Peyer's patch (tissue), 4 donors: ENCODE results near the gene YAP1. TPM values are rescaled to one million over a fixed set of nuclear protein-coding genes. Genes with fewer than 3 reads are reported as not detected.
"Not testable (repeated sequence)": the region's sequence is repeated elsewhere in the genome, so short reads cannot be mapped to it uniquely, and the experiment has no call there.

Experiments
- DNase-seq, 3 donors: peaks; one replicate each; pipeline ENCODE4 v3.0.0-alpha.2; 2017 to 2019
- H3K27ac ChIP-seq, 4 donors: fragments of 200-600 bp; sonication (generic); one replicate each; pipeline ENCODE4 v1.5.1; 2016 to 2019
- H3K27me3 ChIP-seq, 2 donors: fragments of 200-600 bp; sonication (generic); one replicate each; pipeline ENCODE4 v1.5.1; 2019
- H3K36me3 ChIP-seq, 3 donors: fragments of 200-600 bp; sonication (generic); one replicate each; pipeline ENCODE4 v1.5.1; 2016 to 2019
- H3K4me1 ChIP-seq, 4 donors: fragments of 200-600 bp; sonication (generic); one replicate each; pipeline ENCODE4 v1.5.1; 2016 to 2019
- H3K4me3 ChIP-seq, 4 donors: fragments of 200-600 bp; sonication (generic); 1 replicate in 3 of 4; 2 replicates in 1 of 4; pipeline ENCODE4 v1.5.1; 2016 to 2019; ENCODE audit warnings: mild to moderate bottlenecking in 1 of 4
- H3K9me3 ChIP-seq, 4 donors: fragments of 200-600 bp; sonication (generic); one replicate each; pipeline ENCODE4 v1.5.1; 2016 to 2019; ENCODE audit warnings: mild to moderate bottlenecking in 1 of 4
- CTCF ChIP-seq, 6 experiments: fragments of 450-650 bp in 4 of 6; fragments of 200-600 bp in 2 of 6; sonication (generic) in 1 of 6; IDR thresholded peaks; one replicate each; pipeline ENCODE4 v1.5.1; 2017 to 2019; ENCODE audit warnings: antibody characterized with exemption in 6 of 6, mild to moderate bottlenecking in 3 of 6, moderate library complexity in 1 of 6
- POLR2A ChIP-seq, 2 donors: fragments of 450-650 bp; IDR thresholded peaks; one replicate each; pipeline ENCODE4 v1.5.1; 2017; ENCODE audit warnings: antibody characterized with exemption in 2 of 2, mild to moderate bottlenecking in 2 of 2, moderate library complexity in 2 of 2
- total RNA-seq, 4 donors: library from RNA; depleted of rRNA; stranded (reverse); fragments of >200 nt; gene quantifications; one replicate each; pipeline ENCODE4 v1.1.0, GENCODE V29; 2016

Gene YAP1
- total RNA-seq, 4 donors from 2014 or later: 99.8 to 163 (median 133) TPM

- no peak for DNase-seq
- Histone ChIP-seq H3K27ac (no peak overlapping the region), H3K27me3 (no peaks in the 10 kb centered on the region), H3K4me1 (peaks cover 0 to 7% (median 0%) of the 10 kb centered on the region in 4 donors), H3K36me3 (no peaks in the 10 kb centered on the region), H3K9me3 (no peaks in the 10 kb centered on the region), H3K4me3 (no peak overlapping the region)
- TF ChIP-seq POLR2A (IDR thresholded peaks at IDR 0.05) (no peak), CTCF (IDR thresholded peaks at IDR 0.05) (no peak)
Observed at GRCh38 chr11:102194257-102194656, 84.0 kb downstream of the YAP1 start.

- H3K4me3 ChIP-seq: no peak overlapping the region
- H3K9me3 ChIP-seq: no peaks in the 10 kb centered on the region
- no peak overlapping the region for H3K27ac ChIP-seq
- DNase-seq: no peak
- H3K36me3 ChIP-seq: no peaks in the 10 kb centered on the region
- H3K27me3 ChIP-seq: no peaks in the 10 kb centered on the region
- TF ChIP-seq CTCF (IDR thresholded peaks at IDR 0.05) (no peak), POLR2A (IDR thresholded peaks at IDR 0.05) (no peak)
- H3K4me1 ChIP-seq: peaks cover 0 to 7% (median 0%) of the 10 kb centered on the region in 4 donors
Observed at GRCh38 chr11:102194990-102195389, 84.7 kb downstream of the YAP1 start.

- peaks cover 0 to 7% (median 0%) of the 10 kb centered on the region in 4 donors for H3K4me1 ChIP-seq
- H3K27ac ChIP-seq: no peak overlapping the region
- no peaks in the 10 kb centered on the region for H3K27me3 ChIP-seq
- DNase-seq: no peak
- H3K9me3 ChIP-seq: no peaks in the 10 kb centered on the region
- no peaks in the 10 kb centered on the region for H3K36me3 ChIP-seq
- no peak overlapping the region for H3K4me3 ChIP-seq
- no peak for TF ChIP-seq CTCF (IDR thresholded peaks at IDR 0.05)
- no peak for TF ChIP-seq POLR2A (IDR thresholded peaks at IDR 0.05)
Observed at GRCh38 chr11:102196351-102196750, 86.1 kb downstream of the YAP1 start.

GRCh38 chr11:102196816-102197215, 86.6 kb downstream of the YAP1 start:
- H3K4me1 ChIP-seq: peaks cover 0 to 2% (median 0%) of the 10 kb centered on the region in 4 donors
- H3K27me3 ChIP-seq: no peaks in the 10 kb centered on the region
- TF ChIP-seq POLR2A (IDR thresholded peaks at IDR 0.05): no peak
- TF ChIP-seq CTCF (IDR thresholded peaks at IDR 0.05): no peak
- no peaks in the 10 kb centered on the region for H3K36me3 ChIP-seq
- no peak overlapping the region for H3K27ac ChIP-seq
- DNase-seq: no peak
- H3K4me3 ChIP-seq: no peak overlapping the region
- H3K9me3 ChIP-seq: no peaks in the 10 kb centered on the region

GRCh38 chr11:102197670-102198139, 87.5 kb downstream of the YAP1 start:
- Histone ChIP-seq H3K9me3 (no peaks in the 10 kb centered on the region), H3K27me3 (no peaks in the 10 kb centered on the region), H3K4me3 (no peak overlapping the region), H3K36me3 (no peaks in the 10 kb centered on the region), H3K27ac (no peak overlapping the region), H3K4me1 (no peaks in the 10 kb centered on the region)
- DNase-seq: no peak
- TF ChIP-seq POLR2A (IDR thresholded peaks at IDR 0.05) (no peak), CTCF (IDR thresholded peaks at IDR 0.05) (no peak)

DNA sequence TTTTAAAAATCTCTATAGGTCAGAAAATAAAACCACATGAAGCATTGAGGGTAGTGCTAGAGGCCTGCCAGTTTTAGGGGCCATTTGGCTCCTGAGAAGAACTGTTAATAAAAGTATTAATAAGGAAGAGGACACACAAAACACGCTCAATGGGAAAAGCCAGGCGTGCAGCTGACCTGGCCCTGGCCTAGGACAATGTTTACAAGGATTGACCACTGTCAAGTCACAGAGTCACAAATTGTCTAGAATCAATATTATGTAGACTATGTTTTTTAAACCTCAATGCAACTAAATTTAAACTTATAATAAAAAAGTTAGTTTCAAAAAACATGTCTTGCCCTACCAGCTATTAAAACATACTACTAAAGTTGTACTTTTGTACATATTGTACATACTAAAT, 89.4 kb downstream of the YAP1 start:
- H3K9me3 ChIP-seq: no peaks in the 10 kb centered on the region
- no peaks in the 10 kb centered on the region for H3K4me1 ChIP-seq
- DNase-seq: no peak
- H3K36me3 ChIP-seq: no peaks in the 10 kb centered on the region
- H3K27me3 ChIP-seq: no peaks in the 10 kb centered on the region
- no peak for TF ChIP-seq CTCF (IDR thresholded peaks at IDR 0.05)
- no peak for TF ChIP-seq POLR2A (IDR thresholded peaks at IDR 0.05)
- H3K27ac ChIP-seq: no peak overlapping the region
- no peak overlapping the region for H3K4me3 ChIP-seq

DNA sequence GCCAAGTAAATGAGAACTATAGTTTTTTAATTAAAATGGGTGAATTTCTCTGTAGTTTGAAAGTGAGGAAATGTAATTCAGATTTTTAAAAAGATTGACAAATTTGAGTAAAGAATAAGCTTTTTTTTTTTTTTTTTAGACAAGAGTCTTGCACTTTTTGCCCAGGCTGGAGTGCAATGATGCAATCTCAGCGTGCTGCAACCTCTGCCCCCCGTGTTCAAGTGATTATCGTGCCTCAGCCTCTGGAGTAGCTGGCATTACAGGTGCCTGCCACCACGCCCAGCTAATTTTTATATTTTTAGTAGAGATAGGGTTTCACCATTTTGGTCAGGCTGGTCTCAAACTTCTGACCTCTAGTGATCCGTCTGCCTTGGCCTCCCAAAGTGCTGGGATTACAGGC, 90.1 kb downstream of the YAP1 start:
- H3K4me1 ChIP-seq, H3K4me3 ChIP-seq, H3K27ac ChIP-seq, H3K27me3 ChIP-seq, DNase-seq, H3K36me3 ChIP-seq, H3K9me3 ChIP-seq: not testable (repeated sequence)
